Activated naive CD8-positive, alpha-beta T cell treated with anti-CD3 and anti-CD28 coated beads, Interleukin-2, amount 10 ng/mL, durations not matched to agents 7 days and 5 days (primary cell): ENCODE results near the gene TMOD2. TPM values are rescaled to one million over a fixed set of nuclear protein-coding genes. Genes with fewer than 3 reads are reported as not detected.
A peak's percentile ranks its signal among the peaks of the same experiment; 100 is the strongest.
"Not testable (repeated sequence)": the region's sequence is repeated elsewhere in the genome, so short reads cannot be mapped to it uniquely, and the experiment has no call there.

Experiments
- ATAC-seq: fragments of 150-1000 bp; cut with Tn5 transposase; one replicate; pipeline ENCODE4 v1.10.0; 2021; ENCODE audit warnings: low read depth, moderate library complexity
- POLR2A ChIA-PET: fragments of 350-600 bp; sonication (Branson Sonifier 250); formaldehyde crosslinking; loops from one replicate; lab custom pipeline; 2021; ENCODE audit warnings: antibody characterized with exemption; lab: Charles Lee
- DNase-seq: peaks from one replicate; pipeline ENCODE4 v3.0.0; 2021
- H3K27ac Mint-ChIP-seq: one replicate; pipeline ENCODE4 v1.8.0; 2022; ENCODE audit warnings: mild to moderate bottlenecking, mixed read lengths
- H3K27me3 Mint-ChIP-seq: one replicate; pipeline ENCODE4 v1.8.0; 2022; ENCODE audit warnings: mild to moderate bottlenecking, moderate library complexity, mixed read lengths
- H3K36me3 Mint-ChIP-seq: one replicate; pipeline ENCODE4 v1.8.0; 2021; ENCODE audit warnings: mild to moderate bottlenecking, mixed read lengths
- H3K4me1 Mint-ChIP-seq: one replicate; pipeline ENCODE4 v1.8.0; 2021; ENCODE audit warnings: mixed read lengths
- H3K4me3 Mint-ChIP-seq: one replicate; pipeline ENCODE4 v1.8.0; 2022; ENCODE audit warnings: mild to moderate bottlenecking, moderate library complexity, mixed read lengths
- H3K9me3 Mint-ChIP-seq: one replicate; pipeline ENCODE4 v1.8.0; 2021; ENCODE audit warnings: mixed read lengths
- total RNA-seq, 2 experiments: library from RNA; stranded (reverse); gene quantifications; one replicate each; pipeline ENCODE4 v1.2.3, GENCODE V29; 2021

TMOD2 gene
- total RNA-seq, 2 experiments from 2014 or later: 14.7 to 16.0 TPM

- Mint-ChIP-seq H3K4me3 (no peak overlapping the region), H3K27me3 (no peaks in the 10 kb centered on the region), H3K4me1 (peaks cover 8% of the 10 kb centered on the region), H3K27ac (no peak overlapping the region), H3K36me3 (peaks cover 27% of the 10 kb centered on the region), H3K9me3 (peaks cover 1% of the 10 kb centered on the region)
- no peak for DNase-seq
- no peak for ATAC-seq
- POLR2A ChIA-PET: no interaction called here
These were observed 14.9 kb downstream of the TMOD2 start for GRCh38 chr15:51766341-51766740.

DNA sequence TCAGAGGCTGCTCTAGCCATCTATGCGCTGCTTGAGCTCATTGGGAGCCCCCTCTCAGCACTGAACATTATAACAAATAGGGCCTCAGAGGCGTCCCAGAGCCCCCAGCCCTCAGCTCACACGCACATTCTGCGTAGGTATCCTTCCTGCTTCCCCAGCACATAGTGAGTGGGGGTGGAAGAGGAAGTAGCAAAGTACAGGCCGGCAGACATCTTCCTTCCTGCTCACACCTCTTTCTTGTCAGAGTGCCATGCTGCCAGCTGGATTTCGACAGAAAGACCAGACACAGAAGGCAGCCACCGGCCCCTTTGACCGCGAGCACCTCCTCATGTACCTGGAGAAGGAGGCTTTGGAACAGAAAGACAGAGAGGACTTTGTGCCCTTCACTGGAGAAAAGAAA lies 16.6 kb downstream of the TMOD2 start:
- H3K4me3 Mint-ChIP-seq: no peak overlapping the region
- DNase-seq (peak; percentile 37), ATAC-seq (peak; percentile 56)
- no peaks in the 10 kb centered on the region for H3K27me3 Mint-ChIP-seq
- H3K9me3 Mint-ChIP-seq: peaks cover 1% of the 10 kb centered on the region
- H3K27ac Mint-ChIP-seq: peak overlapping the region; percentile 77
- POLR2A ChIA-PET: interaction anchor here (0.9 to 2.0 kb wide), 2 partner anchors 31 to 35 kb away, joined by 3 to 7 read pairs; partner anchors contain the start of gene LYSMD2
- peaks cover 8% of the 10 kb centered on the region for H3K4me1 Mint-ChIP-seq
- H3K36me3 Mint-ChIP-seq: peaks cover 32% of the 10 kb centered on the region

DNA sequence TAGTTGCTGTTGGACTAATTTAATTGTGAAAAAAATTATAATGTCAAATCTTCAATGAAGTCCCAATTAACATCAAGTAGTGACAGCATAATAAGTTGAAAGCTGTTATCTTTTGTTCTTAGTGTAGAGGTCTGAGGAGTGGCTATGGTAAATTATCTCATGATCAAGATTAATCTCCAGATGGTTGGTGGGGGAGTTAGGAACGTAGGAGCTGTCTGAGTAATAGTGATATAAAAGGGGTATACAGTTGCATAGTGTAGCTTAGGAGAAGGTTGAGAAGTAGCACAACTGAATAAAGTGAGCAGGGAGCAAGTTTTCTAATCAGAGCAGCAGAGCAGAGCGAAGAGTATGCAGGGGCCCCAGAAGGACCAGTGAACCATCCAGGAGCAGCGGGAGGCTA lies 19.5 kb downstream of the TMOD2 start:
- Mint-ChIP-seq H3K4me3 (no peak overlapping the region), H3K27me3 (no peaks in the 10 kb centered on the region), H3K9me3 (peaks cover 1% of the 10 kb centered on the region), H3K4me1 (peaks cover 8% of the 10 kb centered on the region), H3K36me3 (peaks cover 42% of the 10 kb centered on the region), H3K27ac (no peak overlapping the region)
- no peak for ATAC-seq
- no peak for DNase-seq
- POLR2A ChIA-PET: interaction anchor here (0.6 kb wide), 1 partner anchor 408 kb away, joined by 6 read pairs; no protein-coding TSS in a partner anchor

DNA sequence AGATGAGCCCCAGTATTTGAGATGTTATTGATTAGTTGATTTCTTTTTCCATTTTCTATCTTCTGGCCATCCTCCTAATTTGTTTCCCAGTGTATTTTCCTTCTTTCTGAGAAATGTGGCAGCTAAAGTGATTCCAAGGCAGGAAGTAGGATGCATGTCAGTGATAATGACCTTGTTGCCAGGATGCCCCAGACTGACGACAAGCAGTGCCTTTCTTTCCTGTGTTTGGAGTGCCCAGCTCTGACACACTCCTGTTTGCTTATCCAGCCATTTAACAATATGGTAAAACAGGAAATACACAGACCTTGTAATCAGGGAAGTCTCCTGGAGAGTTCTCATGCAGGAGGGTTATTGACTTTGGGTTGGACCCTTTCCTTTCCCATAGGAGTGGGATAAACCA lies 20.4 kb downstream of the TMOD2 start:
- Mint-ChIP-seq H3K4me3 (no peak overlapping the region), H3K27me3 (no peaks in the 10 kb centered on the region), H3K36me3 (peaks cover 42% of the 10 kb centered on the region), H3K27ac (no peak overlapping the region), H3K4me1 (peaks cover 13% of the 10 kb centered on the region), H3K9me3 (peaks cover 1% of the 10 kb centered on the region)
- POLR2A ChIA-PET: no interaction called here
- ATAC-seq: no peak
- no peak for DNase-seq

DNA sequence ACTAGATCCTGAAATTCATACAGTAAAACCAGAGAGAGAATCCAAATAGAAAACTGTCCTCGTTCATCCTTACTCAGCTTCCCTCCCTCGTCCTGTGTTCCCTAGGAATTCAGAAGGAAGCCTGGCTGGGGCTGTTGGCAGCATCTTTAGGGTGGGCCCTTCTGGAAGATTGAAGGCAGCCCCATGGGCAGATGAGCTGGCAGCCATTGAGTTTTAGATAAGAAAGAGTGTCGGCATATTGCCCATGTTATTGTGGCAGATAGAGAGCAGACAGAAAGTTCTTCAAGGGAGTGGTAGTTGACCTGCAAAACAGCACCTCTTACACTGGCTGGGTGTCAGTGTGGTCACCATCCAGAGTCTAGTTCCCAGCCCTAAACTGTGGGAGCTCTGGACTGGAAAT lies 23.5 kb downstream of the TMOD2 start:
- H3K27ac Mint-ChIP-seq: no peak overlapping the region
- peaks cover 6% of the 10 kb centered on the region for H3K4me1 Mint-ChIP-seq
- no peak overlapping the region for H3K4me3 Mint-ChIP-seq

DNA sequence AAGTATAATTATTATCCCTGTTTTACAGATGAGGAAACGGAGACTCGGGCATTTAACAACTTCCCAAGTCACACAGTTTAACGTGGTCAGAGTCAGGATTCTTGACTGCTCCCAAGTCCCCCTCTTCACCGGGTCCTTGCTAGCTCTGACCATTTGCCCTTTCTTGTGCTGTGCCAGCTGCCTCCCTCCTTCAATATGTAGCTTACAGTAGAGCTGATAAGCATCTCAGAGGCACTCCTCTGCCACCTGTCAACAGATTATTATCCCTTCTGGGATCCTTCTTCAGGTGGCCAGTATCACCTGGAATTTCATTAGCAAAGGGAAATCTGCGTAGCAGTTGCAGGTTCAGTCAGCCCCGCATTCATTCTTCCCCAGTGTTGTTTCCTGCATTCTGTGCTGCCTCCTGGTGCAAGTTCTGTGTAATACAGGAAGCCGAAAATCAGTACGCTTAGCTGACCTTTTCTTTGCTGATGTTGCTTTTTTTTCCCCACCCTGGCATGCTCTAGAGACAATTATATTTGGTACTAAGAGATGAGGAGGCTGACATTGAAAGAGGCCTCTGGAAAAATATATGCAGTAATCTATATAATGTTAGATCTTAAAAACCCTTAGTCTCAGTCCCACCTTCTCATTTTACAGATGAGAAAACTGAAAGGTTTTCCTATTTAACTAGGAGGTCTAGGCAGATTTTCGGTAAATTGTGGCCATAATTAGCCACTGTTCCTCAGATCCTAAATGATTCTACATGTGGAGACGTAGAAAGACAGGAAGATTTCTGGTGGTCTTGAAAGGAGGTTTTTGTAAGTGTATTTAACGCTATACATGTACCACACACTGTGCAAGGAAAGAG lies 24.8 kb downstream of the TMOD2 start:
- H3K9me3 Mint-ChIP-seq: no peaks in the 10 kb centered on the region

More for the DNA sequence above, 23.5 kb downstream of the TMOD2 start:
- DNase-seq (no peak), ATAC-seq (no peak)
- POLR2A ChIA-PET: interaction anchor here (1.8 kb wide), 1 partner anchor 38 kb away, joined by 10 read pairs; the partner anchor contains the start of gene LYSMD2
- H3K27me3 Mint-ChIP-seq: no peaks in the 10 kb centered on the region
- peaks cover 31% of the 10 kb centered on the region for H3K36me3 Mint-ChIP-seq
- H3K9me3 Mint-ChIP-seq: no peaks in the 10 kb centered on the region

DNA sequence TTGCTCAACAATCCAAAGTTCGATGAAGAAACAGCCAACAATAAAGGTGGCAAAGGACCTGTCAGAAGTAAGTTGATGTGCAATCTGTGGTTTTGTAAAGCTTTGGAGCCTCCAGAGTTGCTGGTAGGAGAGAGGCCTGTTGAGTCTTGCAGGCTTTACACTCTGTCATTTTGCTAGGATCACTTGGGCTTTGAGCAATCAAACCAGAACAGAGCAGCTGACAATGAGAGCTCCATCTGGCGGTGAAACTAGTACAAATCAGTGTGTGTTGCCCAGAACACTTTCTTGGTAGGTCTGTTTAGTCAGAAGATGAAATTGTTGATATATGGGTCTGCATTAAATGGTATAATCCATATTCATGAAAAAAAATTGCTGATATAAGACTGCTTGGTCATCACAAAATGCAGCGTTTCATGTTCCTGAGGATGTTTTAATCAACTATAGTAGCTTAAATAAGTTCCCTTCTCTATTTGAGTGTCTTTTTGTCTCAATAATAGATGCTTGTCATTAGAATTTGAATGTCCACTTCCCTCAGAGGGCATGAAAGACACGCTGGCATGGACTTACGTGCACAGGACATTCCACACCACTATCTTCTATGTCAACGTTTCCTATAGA lies 25.7 kb downstream of the TMOD2 start:
- Mint-ChIP-seq H3K27me3 (no peaks in the 10 kb centered on the region), H3K4me3 (no peak overlapping the region), H3K4me1 (peaks cover 6% of the 10 kb centered on the region), H3K36me3 (peaks cover 27% of the 10 kb centered on the region), H3K9me3 (no peaks in the 10 kb centered on the region), H3K27ac (no peak overlapping the region)
- ATAC-seq (peak; percentile 70), DNase-seq (no peak)
- POLR2A ChIA-PET: interaction anchor here (1.4 to 1.8 kb wide), 2 partner anchors 40 to 127 kb away, joined by 9 to 10 read pairs; partner anchors contain the start of gene LYSMD2

More for the DNA sequence above, 24.8 kb downstream of the TMOD2 start:
- H3K4me3 Mint-ChIP-seq: no peak overlapping the region
- no peak overlapping the region for H3K27ac Mint-ChIP-seq
- no peak for ATAC-seq
- POLR2A ChIA-PET: interaction anchor here (1.4 to 1.8 kb wide), 2 partner anchors 39 to 126 kb away, joined by 9 to 10 read pairs; partner anchors contain the start of gene LYSMD2
- DNase-seq: no peak
- H3K27me3 Mint-ChIP-seq: no peaks in the 10 kb centered on the region
- peaks cover 23% of the 10 kb centered on the region for H3K36me3 Mint-ChIP-seq
- peaks cover 6% of the 10 kb centered on the region for H3K4me1 Mint-ChIP-seq

DNA sequence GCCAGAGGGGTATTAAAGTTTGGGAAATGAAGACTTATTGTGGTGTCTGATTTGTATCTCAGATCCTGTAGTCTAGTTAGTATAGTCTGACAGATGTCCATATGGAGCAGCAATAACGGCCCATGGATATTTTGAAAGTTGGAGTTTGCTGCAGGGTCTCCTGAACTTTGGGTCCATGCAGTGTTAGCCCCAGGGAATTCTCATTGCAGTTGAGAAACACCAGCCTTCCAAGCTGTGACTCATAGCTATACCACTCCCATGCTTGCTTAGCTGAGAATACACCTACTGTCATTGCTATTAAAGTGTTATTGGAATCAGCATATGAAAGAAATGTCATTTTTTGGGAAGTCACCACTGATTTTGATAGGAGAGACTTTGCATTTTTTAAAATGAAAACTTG lies 29.2 kb downstream of the TMOD2 start:
- H3K27ac Mint-ChIP-seq: no peak overlapping the region
- H3K4me3 Mint-ChIP-seq: no peak overlapping the region
- DNase-seq (no peak), ATAC-seq (no peak)
- H3K36me3 Mint-ChIP-seq: peaks cover 24% of the 10 kb centered on the region
- H3K9me3 Mint-ChIP-seq: no peaks in the 10 kb centered on the region
- POLR2A ChIA-PET: no interaction called here
- no peaks in the 10 kb centered on the region for H3K27me3 Mint-ChIP-seq
- H3K4me1 Mint-ChIP-seq: peaks cover 6% of the 10 kb centered on the region

DNA sequence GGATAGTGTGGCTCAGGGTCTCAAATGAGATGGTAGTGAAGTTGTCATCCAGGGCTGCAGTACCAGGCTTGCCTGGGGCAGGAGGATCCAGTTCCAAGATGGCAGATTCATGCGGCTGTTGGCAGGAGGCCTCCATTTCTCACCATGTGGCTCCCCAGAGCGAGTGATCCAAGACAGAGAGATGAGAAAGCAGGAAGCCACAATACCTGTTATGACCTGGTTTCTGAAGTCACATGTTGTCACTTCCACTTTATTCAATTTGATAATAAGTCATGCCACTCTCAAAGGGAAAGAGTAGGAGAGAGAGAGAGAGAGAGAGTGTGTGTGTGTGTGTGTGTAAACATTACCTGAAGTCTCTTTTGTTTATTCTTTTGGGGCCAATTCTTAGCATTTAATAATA lies 30.1 kb downstream of the TMOD2 start:
- peaks cover 26% of the 10 kb centered on the region for H3K36me3 Mint-ChIP-seq

DNA sequence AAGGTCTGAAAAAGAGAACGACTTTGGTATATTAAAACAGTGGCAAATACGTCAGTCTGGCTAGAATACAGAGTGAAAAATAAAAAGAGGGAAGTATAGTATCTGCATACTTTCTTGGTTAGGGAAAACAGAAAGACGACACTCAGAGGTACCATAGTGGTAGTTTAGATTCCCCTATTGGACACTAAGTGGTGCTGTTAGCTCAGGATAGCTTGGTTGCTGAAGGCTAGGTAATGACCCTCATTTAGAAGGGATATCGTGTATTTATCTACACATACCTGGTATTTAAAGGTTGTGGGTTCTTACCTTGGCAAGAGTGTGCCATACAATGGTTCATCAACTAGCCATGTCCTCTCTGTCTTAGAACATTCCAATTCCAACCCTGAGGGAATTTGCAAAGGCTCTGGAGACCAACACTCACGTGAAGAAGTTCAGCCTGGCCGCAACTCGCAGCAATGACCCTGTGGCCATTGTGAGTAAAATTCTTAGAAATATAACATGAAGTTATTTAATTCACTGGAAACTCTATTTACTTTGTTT lies 31.0 kb downstream of the TMOD2 start:
- POLR2A ChIA-PET: no interaction called here
- H3K36me3 Mint-ChIP-seq: peaks cover 30% of the 10 kb centered on the region
- no peak overlapping the region for H3K4me3 Mint-ChIP-seq
- H3K27me3 Mint-ChIP-seq: no peaks in the 10 kb centered on the region
- DNase-seq (no peak), ATAC-seq (no peak)
- no peaks in the 10 kb centered on the region for H3K4me1 Mint-ChIP-seq
- no peaks in the 10 kb centered on the region for H3K9me3 Mint-ChIP-seq
- no peak overlapping the region for H3K27ac Mint-ChIP-seq

More for the DNA sequence above, 30.1 kb downstream of the TMOD2 start:
- Mint-ChIP-seq H3K27me3 (no peaks in the 10 kb centered on the region), H3K4me1 (peaks cover under 1% of the 10 kb centered on the region), H3K4me3 (no peak overlapping the region), H3K9me3 (no peaks in the 10 kb centered on the region), H3K27ac (no peak overlapping the region)
- DNase-seq (no peak), ATAC-seq (no peak)
- POLR2A ChIA-PET: no interaction called here

- H3K27ac Mint-ChIP-seq: no peak overlapping the region
- POLR2A ChIA-PET: no interaction called here
- no peaks in the 10 kb centered on the region for H3K27me3 Mint-ChIP-seq
- H3K4me1 Mint-ChIP-seq: no peaks in the 10 kb centered on the region
- no peak for DNase-seq
- H3K9me3 Mint-ChIP-seq: no peaks in the 10 kb centered on the region
- no peak for ATAC-seq
- no peak overlapping the region for H3K4me3 Mint-ChIP-seq
- H3K36me3 Mint-ChIP-seq: peaks cover 38% of the 10 kb centered on the region
These were observed 32.6 kb downstream of the TMOD2 start for GRCh38 chr15:51783967-51784366.

GRCh38 chr15:51787130-51787529 lies 35.7 kb downstream of the TMOD2 start:
- H3K4me3 Mint-ChIP-seq, H3K4me1 Mint-ChIP-seq, POLR2A ChIA-PET, DNase-seq, H3K9me3 Mint-ChIP-seq, H3K27me3 Mint-ChIP-seq, ATAC-seq, H3K27ac Mint-ChIP-seq: not testable (repeated sequence)
- peaks cover 28% of the 10 kb centered on the region for H3K36me3 Mint-ChIP-seq

DNA sequence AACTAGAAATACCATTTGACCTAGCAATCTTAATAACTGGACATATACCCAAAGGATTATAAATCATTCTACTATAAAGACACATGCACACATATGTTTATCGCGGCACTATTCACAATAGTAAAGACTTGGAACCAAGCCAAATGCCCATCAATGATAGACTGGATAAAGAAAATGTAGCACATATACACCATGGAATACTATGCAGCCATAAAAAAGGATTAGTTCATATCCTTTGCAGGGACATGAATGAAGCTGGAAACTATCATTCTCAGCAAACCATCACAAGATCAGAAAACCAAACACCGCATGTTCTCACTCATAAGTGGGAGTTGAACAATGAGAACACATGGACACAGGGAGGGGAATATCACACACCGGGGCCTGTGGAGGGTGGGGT lies 41.1 kb downstream of the TMOD2 start:
- H3K27ac Mint-ChIP-seq: not testable (repeated sequence)

More for the DNA sequence above, 41.1 kb downstream of the TMOD2 start:
- H3K4me1 Mint-ChIP-seq, H3K27me3 Mint-ChIP-seq, H3K4me3 Mint-ChIP-seq, POLR2A ChIA-PET, DNase-seq, H3K9me3 Mint-ChIP-seq, ATAC-seq: not testable (repeated sequence)
- peaks cover 14% of the 10 kb centered on the region for H3K36me3 Mint-ChIP-seq
